ENCODE data around the gene RACK1. TPM values are rescaled to one million over a fixed set of nuclear protein-coding genes. Genes with fewer than 3 reads are reported as not detected.

The RACK1 gene
- total and polyA plus RNA-seq, 4 donors: 310 to 2,255 (median 940) TPM

- Histone ChIP-seq H3K36me3 (ENCODE audit: control insufficient read depth in 4 of 4, insufficient read depth in 3 of 4, low read depth in 1 of 4, low read length in 3 of 4) (peaks cover 0 to 4% (median 2%) of the 10 kb centered on the region in 4 donors), H3K27me3 (ENCODE audit: control insufficient read depth in 4 of 4, insufficient read depth in 4 of 4, low read length in 3 of 4) (no peaks in the 10 kb centered on the region), H3K4me1 (ENCODE audit: control insufficient read depth in 4 of 4, insufficient read depth in 4 of 4, low read length in 3 of 4) (peaks cover 10 to 28% (median 15%) of the 10 kb centered on the region in 4 donors), H3K4me3 (ENCODE audit: low read depth in 1 of 3, low read length in 3 of 3) (peak overlapping the region; percentile 64 to 92 (median 87)), H3K27ac (ENCODE audit: low read depth in 1 of 2, low read length in 2 of 2) (peak overlapping the region; percentile 88 to 96), H3K9me3 (ENCODE audit: control insufficient read depth in 4 of 4, low read length in 3 of 4) (no peaks in the 10 kb centered on the region), H3K9ac (ENCODE audit: low read depth in 1 of 2, low read length in 2 of 2) (peak overlapping the region in 1 of 2 donors; percentile 84)
- WGBS: 5% methylated on average over 31 of the region's 31 CpGs
- TF ChIP-seq JUND (IDR thresholded peaks at IDR 0.05) (no peak), ZBTB33 (IDR thresholded peaks at IDR 0.05) (no peak), GABPA (IDR thresholded peaks at IDR 0.05 in 1 of 2, conservative IDR thresholded peaks at IDR 0.05 in 1 of 2) (no peak), EGR1 (IDR thresholded peaks at IDR 0.05; ENCODE audit: low read depth in 2 of 2) (no peak), MAX (IDR thresholded peaks at IDR 0.05) (no peak), YY1 (IDR thresholded peaks at IDR 0.05) (no peak), REST (IDR thresholded peaks at IDR 0.05) (no peak), HNF4A (conservative IDR thresholded peaks at IDR 0.05) (no peak), SP1 (IDR thresholded peaks at IDR 0.05) (no peak), FOXA2 (IDR thresholded peaks at IDR 0.05) (no peak), FOXA1 (IDR thresholded peaks at IDR 0.05) (no peak), ATF3 (IDR thresholded peaks at IDR 0.05) (no peak), RAD21 (IDR thresholded peaks at IDR 0.05) (no peak), RXRA (IDR thresholded peaks at IDR 0.05) (no peak), CTCF (IDR thresholded peaks at IDR 0.05; ENCODE audit: low read depth, low read length, missing input control) (no peak)
- no peak for DNase-seq (ENCODE audit: low spot score)
Observed at GRCh38 chr5:181223729-181224389, 19.8 kb downstream of the RACK1 start.

Data from liver (tissue), 9 donors.